Measurements from ENCODE around the gene VARS2. TPM values are rescaled to one million over a fixed set of nuclear protein-coding genes. Genes with fewer than 3 reads are reported as not detected.

Gene VARS2
- total and polyA plus RNA-seq, 2 experiments from 2014 or later = 21.6 to 36.9 TPM

DNA sequence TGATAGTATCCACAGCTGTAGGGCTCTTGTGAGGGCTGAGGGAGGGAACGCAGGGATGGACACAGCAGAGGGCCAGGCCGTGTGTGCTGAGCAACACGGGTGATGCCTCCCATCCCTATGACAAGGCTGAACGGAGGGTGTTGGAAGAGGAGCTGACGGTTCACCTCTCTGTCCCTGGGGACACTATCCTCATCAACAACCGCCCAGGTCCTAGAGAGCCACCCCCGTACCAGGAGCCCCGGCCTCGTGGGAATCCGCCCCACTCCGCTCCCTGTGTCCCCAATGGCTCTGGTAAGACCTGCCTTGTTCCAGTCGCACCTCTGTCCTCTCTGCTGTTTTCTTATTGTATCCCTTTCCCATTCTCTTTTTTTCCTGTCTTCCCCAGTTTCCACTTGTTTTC lies 19.7 kb upstream of the VARS2 start:
- 94% methylated on average over 12 of the region's 12 CpGs for WGBS (ENCODE audit: low lambda C conversion rate, missing lambda C conversion rate)
- TF ChIP-seq, protein P1, sequence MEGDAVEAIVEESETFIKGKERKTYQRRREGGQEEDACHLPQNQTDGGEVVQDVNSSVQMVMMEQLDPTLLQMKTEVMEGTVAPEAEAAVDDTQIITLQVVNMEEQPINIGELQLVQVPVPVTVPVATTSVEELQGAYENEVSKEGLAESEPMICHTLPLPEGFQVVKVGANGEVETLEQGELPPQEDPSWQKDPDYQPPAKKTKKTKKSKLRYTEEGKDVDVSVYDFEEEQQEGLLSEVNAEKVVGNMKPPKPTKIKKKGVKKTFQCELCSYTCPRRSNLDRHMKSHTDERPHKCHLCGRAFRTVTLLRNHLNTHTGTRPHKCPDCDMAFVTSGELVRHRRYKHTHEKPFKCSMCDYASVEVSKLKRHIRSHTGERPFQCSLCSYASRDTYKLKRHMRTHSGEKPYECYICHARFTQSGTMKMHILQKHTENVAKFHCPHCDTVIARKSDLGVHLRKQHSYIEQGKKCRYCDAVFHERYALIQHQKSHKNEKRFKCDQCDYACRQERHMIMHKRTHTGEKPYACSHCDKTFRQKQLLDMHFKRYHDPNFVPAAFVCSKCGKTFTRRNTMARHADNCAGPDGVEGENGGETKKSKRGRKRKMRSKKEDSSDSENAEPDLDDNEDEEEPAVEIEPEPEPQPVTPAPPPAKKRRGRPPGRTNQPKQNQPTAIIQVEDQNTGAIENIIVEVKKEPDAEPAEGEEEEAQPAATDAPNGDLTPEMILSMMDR (IDR thresholded peaks at IDR 0.05; ENCODE audit: poor library complexity) = no peak
- TF ChIP-seq EZH2phosphoT487 (IDR thresholded peaks at IDR 0.05; ENCODE audit: low read depth, severe bottlenecking, unreplicated experiment) (no peak), EZH2 (IDR thresholded peaks at IDR 0.05; ENCODE audit: borderline replicate concordance) (no peak)

DNA sequence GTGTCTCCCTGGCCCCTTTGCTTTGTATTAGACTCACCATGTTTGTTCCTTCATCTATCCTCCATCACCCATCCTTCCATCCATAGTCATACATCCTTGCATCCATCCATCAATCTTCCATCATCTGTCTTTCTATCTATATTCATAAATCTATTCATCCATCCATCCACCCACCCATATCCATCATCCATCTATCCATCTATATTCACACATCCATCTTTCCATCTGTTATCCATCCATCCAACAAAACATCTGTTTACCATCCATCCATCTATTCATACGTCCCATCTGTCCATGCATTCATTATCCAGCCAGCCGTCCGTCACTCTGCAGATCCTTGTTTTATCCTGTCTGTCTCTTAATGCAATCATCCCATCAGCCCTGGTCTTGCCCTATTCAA lies 19.1 kb upstream of the VARS2 start:
- Histone ChIP-seq H3K9me3 (ENCODE audit: low read depth) (no peaks in the 10 kb centered on the region), H3K9me2 (replicated peaks; ENCODE audit: insufficient read depth) (no peaks in the 10 kb centered on the region), H3K27me3 (no peaks in the 10 kb centered on the region), H3K36me3 (replicated peaks; ENCODE audit: insufficient read depth, low read depth) (no peaks in the 10 kb centered on the region), H3K4me3 (no peak overlapping the region), H2AFZ (no peak overlapping the region), H3K4me2 (no peak overlapping the region), H3K27ac (no peak overlapping the region), H3K4me1 (ENCODE audit: insufficient read depth) (no peaks in the 10 kb centered on the region), H4K20me1 (ENCODE audit: insufficient read depth, poor library complexity, severe bottlenecking) (peaks cover 7% of the 10 kb centered on the region), H3K79me2 (peaks cover 16% of the 10 kb centered on the region)
- 98% methylated on average over 3 of the region's 3 CpGs for WGBS (ENCODE audit: low lambda C conversion rate, missing lambda C conversion rate)
- DNase-seq (ENCODE audit: low spot score) = no peak
- TF ChIP-seq, protein P1 (IDR thresholded peaks at IDR 0.05; ENCODE audit: poor library complexity) = no peak
- TF ChIP-seq EZH2 (IDR thresholded peaks at IDR 0.05; ENCODE audit: borderline replicate concordance) (no peak), EZH2phosphoT487 (IDR thresholded peaks at IDR 0.05; ENCODE audit: low read depth, severe bottlenecking, unreplicated experiment) (no peak)

More for the DNA sequence above, 19.7 kb upstream of the VARS2 start:
- no peaks in the 10 kb centered on the region for H3K9me2 ChIP-seq (replicated peaks; ENCODE audit: insufficient read depth)
- H3K9me3 ChIP-seq (ENCODE audit: low read depth) = no peaks in the 10 kb centered on the region
- H3K36me3 ChIP-seq (replicated peaks; ENCODE audit: insufficient read depth, low read depth) = no peaks in the 10 kb centered on the region
- H3K4me2 ChIP-seq = no peak overlapping the region
- peaks cover 12% of the 10 kb centered on the region for H4K20me1 ChIP-seq (ENCODE audit: insufficient read depth, poor library complexity, severe bottlenecking)
- no peak overlapping the region for H2AFZ ChIP-seq
- H3K27me3 ChIP-seq = no peaks in the 10 kb centered on the region
- H3K27ac ChIP-seq = no peak overlapping the region
- no peaks in the 10 kb centered on the region for H3K4me1 ChIP-seq (ENCODE audit: insufficient read depth)
- H3K4me3 ChIP-seq = no peak overlapping the region
- peaks cover 22% of the 10 kb centered on the region for H3K79me2 ChIP-seq
- no peak for DNase-seq (ENCODE audit: low spot score)

DNA sequence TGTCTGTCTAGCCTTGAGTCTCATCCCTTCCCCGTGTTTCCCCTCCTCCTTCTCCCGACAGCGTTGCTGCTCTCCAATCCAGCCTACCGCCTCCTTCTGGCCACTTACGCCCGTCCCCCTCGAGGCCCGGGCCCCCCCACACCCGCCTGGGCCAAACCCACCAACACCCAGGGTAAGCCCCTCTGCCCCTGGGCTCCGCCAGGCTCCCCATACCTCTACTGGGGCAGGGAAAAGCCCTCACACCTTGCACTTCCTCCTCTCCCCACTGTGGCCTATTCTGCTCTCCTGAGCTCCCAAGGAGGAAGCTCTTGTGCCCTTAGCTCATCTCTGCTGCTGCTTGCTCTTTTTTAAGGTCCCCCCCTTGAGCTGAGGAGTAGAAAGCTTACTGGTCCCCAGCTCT lies 18.7 kb upstream of the VARS2 start:
- Histone ChIP-seq H3K36me3 (replicated peaks; ENCODE audit: insufficient read depth, low read depth) (no peaks in the 10 kb centered on the region), H3K4me1 (ENCODE audit: insufficient read depth) (no peaks in the 10 kb centered on the region), H3K9me2 (replicated peaks; ENCODE audit: insufficient read depth) (no peaks in the 10 kb centered on the region), H3K4me2 (no peak overlapping the region), H3K4me3 (no peak overlapping the region), H3K79me2 (peaks cover 12% of the 10 kb centered on the region), H3K27me3 (no peaks in the 10 kb centered on the region), H3K9me3 (ENCODE audit: low read depth) (no peaks in the 10 kb centered on the region), H3K27ac (no peak overlapping the region), H2AFZ (no peak overlapping the region), H4K20me1 (ENCODE audit: insufficient read depth, poor library complexity, severe bottlenecking) (peaks cover 3% of the 10 kb centered on the region)
- no peak for DNase-seq (ENCODE audit: low spot score)
- WGBS (ENCODE audit: low lambda C conversion rate, missing lambda C conversion rate) = 95% methylated on average over 9 of the region's 10 CpGs
- TF ChIP-seq EZH2 (IDR thresholded peaks at IDR 0.05; ENCODE audit: borderline replicate concordance) = no peak
- TF ChIP-seq EZH2phosphoT487 (IDR thresholded peaks at IDR 0.05; ENCODE audit: low read depth, severe bottlenecking, unreplicated experiment) = no peak
- TF ChIP-seq, protein P1 (IDR thresholded peaks at IDR 0.05; ENCODE audit: poor library complexity) = no peak

DNA sequence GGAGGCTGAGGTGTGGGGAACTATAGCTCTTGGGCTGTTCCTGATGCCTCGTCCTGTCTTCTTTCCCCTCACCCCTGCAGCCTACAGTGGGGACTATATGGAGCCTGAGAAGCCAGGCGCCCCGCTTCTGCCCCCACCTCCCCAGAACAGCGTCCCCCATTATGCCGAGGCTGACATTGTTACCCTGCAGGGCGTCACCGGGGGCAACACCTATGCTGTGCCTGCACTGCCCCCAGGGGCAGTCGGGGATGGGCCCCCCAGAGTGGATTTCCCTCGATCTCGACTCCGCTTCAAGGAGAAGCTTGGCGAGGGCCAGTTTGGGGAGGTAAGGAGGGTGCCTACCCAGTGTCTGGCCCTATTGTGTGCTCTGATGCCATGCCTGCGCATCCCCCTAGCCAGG lies 17.5 kb upstream of the VARS2 start:
- no peaks in the 10 kb centered on the region for H3K36me3 ChIP-seq (replicated peaks; ENCODE audit: insufficient read depth, low read depth)
- 94% methylated on average over 13 of the region's 13 CpGs for WGBS (ENCODE audit: low lambda C conversion rate, missing lambda C conversion rate)
- TF ChIP-seq EZH2 (IDR thresholded peaks at IDR 0.05; ENCODE audit: borderline replicate concordance) = no peak
- TF ChIP-seq, protein P1 (IDR thresholded peaks at IDR 0.05; ENCODE audit: poor library complexity) = no peak

More for the DNA sequence above, 17.5 kb upstream of the VARS2 start:
- Histone ChIP-seq H4K20me1 (ENCODE audit: insufficient read depth, poor library complexity, severe bottlenecking) (no peaks in the 10 kb centered on the region), H3K27ac (no peak overlapping the region), H3K9me2 (replicated peaks; ENCODE audit: insufficient read depth) (no peaks in the 10 kb centered on the region), H3K4me2 (no peak overlapping the region), H3K79me2 (peaks cover 5% of the 10 kb centered on the region), H3K9me3 (ENCODE audit: low read depth) (no peaks in the 10 kb centered on the region), H3K4me1 (ENCODE audit: insufficient read depth) (no peaks in the 10 kb centered on the region), H3K27me3 (no peaks in the 10 kb centered on the region), H3K4me3 (no peak overlapping the region), H2AFZ (no peak overlapping the region)
- no peak for DNase-seq (ENCODE audit: low spot score)
